Heart left ventricle (tissue), 16 donors: ENCODE results near the gene RELA. TPM values are rescaled to one million over a fixed set of nuclear protein-coding genes. Genes with fewer than 3 reads are reported as not detected.
A peak's percentile ranks its signal among the peaks of the same experiment; 100 is the strongest.
"Not testable (repeated sequence)": the region's sequence is repeated elsewhere in the genome, so short reads cannot be mapped to it uniquely, and the experiment has no call there.

Experiments used
- ATAC-seq, 4 donors: fragments of 200-7000 bp; cut with Tn5 transposase; one replicate each; pipeline ENCODE4 v1.9.1; 2020 to 2022; ENCODE audit warnings: moderate library complexity in 4 of 4, mild to moderate bottlenecking in 3 of 4, moderate number of reproducible peaks in 1 of 4
- DNase-seq, 5 donors: peaks; one replicate each; pipeline ENCODE4 v3.0.0-alpha.2; 2020
- H3K27ac ChIP-seq, 12 donors: fragments of 200-600 bp; sonication (generic) in 4 of 12; one replicate each; pipeline versions ENCODE4 v1.5.0 to v1.8.0; 2016 to 2022; ENCODE audit warnings: mild to moderate bottlenecking in 2 of 12
- H3K27me3 ChIP-seq, 9 donors: fragments of 200-600 bp; sonication (generic) in 2 of 9; one replicate each; pipeline versions ENCODE4 v1.5.1 to v1.8.0; 2016 to 2022; ENCODE audit warnings: mild to moderate bottlenecking in 3 of 9
- H3K36me3 ChIP-seq, 9 donors: fragments of 200-600 bp; sonication (generic) in 2 of 9; one replicate each; pipeline versions ENCODE4 v1.5.0 to v1.8.0; 2018 to 2022; ENCODE audit warnings: mild to moderate bottlenecking in 2 of 9
- H3K4me1 ChIP-seq, 12 donors: fragments of 200-600 bp; sonication (generic) in 4 of 12; one replicate each; pipeline versions ENCODE4 v1.5.0 to v1.8.0; 2016 to 2022; ENCODE audit warnings: mild to moderate bottlenecking in 3 of 12
- H3K4me3 ChIP-seq, 12 donors: fragments of 200-600 bp; sonication (generic) in 4 of 12; one replicate each; pipeline versions ENCODE4 v1.5.0 to v1.8.0; 2017 to 2022; ENCODE audit warnings: mild to moderate bottlenecking in 9 of 12, moderate library complexity in 4 of 12
- H3K9me3 ChIP-seq, 12 donors: fragments of 200-600 bp; sonication (generic) in 4 of 12; one replicate each; pipeline versions ENCODE4 v1.5.0 to v1.8.0; 2016 to 2022; ENCODE audit warnings: mild to moderate bottlenecking in 1 of 12
- POLR2A ChIP-seq, 2 donors: fragments of 450-650 bp; IDR thresholded peaks; one replicate each; pipeline ENCODE4 v1.6.1; 2017; ENCODE audit warnings: antibody characterized with exemption in 2 of 2, mild to moderate bottlenecking in 2 of 2, moderate library complexity in 2 of 2
- WGBS, 4 donors: extraction: QIAGEN DNeasy Blood & Tissue Kit in 2 of 4; methylation state at CpG; one replicate each; pipeline versions ENCODE4 v1.1.5 to v1.1.7; 2013 to 2018; 5-methylcytosine and 5-hydroxymethylcytosine counted together
- intact Hi-C, 10 donors: fragments of 100-400 bp; cut with DNase I; formaldehyde crosslinking; loops; one replicate each; pipeline versions ENCODE4 v1.11.1 to v1.14.2; 2022
- polyA plus RNA-seq, 2 donors: library from polyadenylated mRNA; stranded (reverse); fragments of 200-250 nt; gene quantifications; one replicate each; pipeline ENCODE4 v1.2.3, GENCODE V29; 2013
- total RNA-seq, 9 donors: library from RNA; depleted of rRNA in 2 of 9; stranded (reverse); fragments of >200 nt in 2 of 9; fragmentation: NEBNext Ultra II Directional in 3 of 9; extraction: Animal tissue kit (Norgen Biotek cat#: 25700) in 3 of 9; gene quantifications; one replicate each; pipeline versions ENCODE4 v1.1.0 to v1.2.4, GENCODE V29; 2016 to 2023
- TF ChIP-seq, protein P1 (sequence below), 12 donors: fragments of 200-600 bp; sonication (generic) in 4 of 12; IDR thresholded peaks; one replicate each; pipeline versions ENCODE4 v1.5.0 to v1.8.0; 2018 to 2022; ENCODE audit warnings: antibody characterized with exemption in 12 of 12, mild to moderate bottlenecking in 5 of 12
- donor health status: ischemic (EF 13 %, LVEDD 7.1; RV severe dilation, severe dysfunction).
- donor health status: healthy with polysubstance abuse.
- donor health status: DM: no; HTN: yes; CAD: no.
- donor health status: DM: no; HTN: no; CAD: no.
- donor health status: ischemic (EF 25% LVEDD 6.9; RV normal size, moderate dysfunction).
- donor health status: ischemic (EF 25% LVEDD 5.7; RV mildly dilated, moderate dysfunction).
- donor health status: healthy.
- donor health status: DM: yes; HTN: yes; CAD: no.
- donor health status: ischemic (EF 35%, LVEDD 5.7; RV mildly dilated, moderate dysfunction).
- donor health status: nonischemic (EF 11% LVEDD 7.7; RV severe dilation, severe dysfunction).
- donor health status: DM: yes; HTN: yes; CAD: no.
- donor health status: PGD.
- donor health status: ischemic (EF 29% LVEDD 5.4; RV normal size, mild dysfunction).
- donor health status: nonischemic (EF 23%, LVEDD 6.1; RV moderate dilation, normal function).

The RELA gene
- total and polyA plus RNA-seq, 11 donors, result 22.2 to 86.4 (median 42.3) TPM

DNA sequence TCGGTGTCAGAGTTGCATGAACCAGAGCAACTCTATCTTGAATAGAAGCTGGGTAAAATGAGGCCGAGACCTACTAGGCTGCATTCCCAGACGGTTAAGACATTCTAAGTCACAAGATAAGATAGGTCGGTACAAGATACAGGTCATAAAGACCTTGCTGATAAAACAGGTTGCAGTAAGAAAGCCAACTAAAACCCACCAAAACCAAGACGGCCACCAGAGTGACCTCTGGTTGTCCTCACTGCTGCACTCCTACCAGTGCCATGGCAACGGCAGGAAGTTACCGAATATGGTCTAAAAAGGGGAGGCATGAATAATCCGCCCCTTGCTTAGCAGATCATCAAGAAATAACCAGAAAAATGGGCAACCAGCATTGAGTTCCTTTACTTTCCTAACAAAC is 46.9 kb upstream of the RELA start:
- Histone ChIP-seq H3K27me3 (no peaks in the 10 kb centered on the region), H3K9me3 (no peaks in the 10 kb centered on the region), H3K27ac (no peak overlapping the region), H3K4me3 (no peak overlapping the region), H3K36me3 (peaks cover 4 to 20% (median 17%) of the 10 kb centered on the region in 9 donors), H3K4me1 (peaks cover 0 to 26% (median 18%) of the 10 kb centered on the region in 12 donors)
- 43 to 56% (median 49%) methylated on average over 8 of the region's 8 CpGs for WGBS, 4 donors
- DNase-seq, result no peak
- no peak for ATAC-seq
- intact Hi-C loops, result loop anchor here (2.0 to 10.0 kb wide), 13 partner anchors 63 to 279 kb away; partner anchors contain the start of genes SIPA1 (in 2 of the 10), MAP3K11 (in 1 of the 10) and PCNX3 (in 1 of the 10)
- TF ChIP-seq, protein P1, sequence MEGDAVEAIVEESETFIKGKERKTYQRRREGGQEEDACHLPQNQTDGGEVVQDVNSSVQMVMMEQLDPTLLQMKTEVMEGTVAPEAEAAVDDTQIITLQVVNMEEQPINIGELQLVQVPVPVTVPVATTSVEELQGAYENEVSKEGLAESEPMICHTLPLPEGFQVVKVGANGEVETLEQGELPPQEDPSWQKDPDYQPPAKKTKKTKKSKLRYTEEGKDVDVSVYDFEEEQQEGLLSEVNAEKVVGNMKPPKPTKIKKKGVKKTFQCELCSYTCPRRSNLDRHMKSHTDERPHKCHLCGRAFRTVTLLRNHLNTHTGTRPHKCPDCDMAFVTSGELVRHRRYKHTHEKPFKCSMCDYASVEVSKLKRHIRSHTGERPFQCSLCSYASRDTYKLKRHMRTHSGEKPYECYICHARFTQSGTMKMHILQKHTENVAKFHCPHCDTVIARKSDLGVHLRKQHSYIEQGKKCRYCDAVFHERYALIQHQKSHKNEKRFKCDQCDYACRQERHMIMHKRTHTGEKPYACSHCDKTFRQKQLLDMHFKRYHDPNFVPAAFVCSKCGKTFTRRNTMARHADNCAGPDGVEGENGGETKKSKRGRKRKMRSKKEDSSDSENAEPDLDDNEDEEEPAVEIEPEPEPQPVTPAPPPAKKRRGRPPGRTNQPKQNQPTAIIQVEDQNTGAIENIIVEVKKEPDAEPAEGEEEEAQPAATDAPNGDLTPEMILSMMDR (IDR thresholded peaks at IDR 0.05), result no peak
- no peak for TF ChIP-seq POLR2A (IDR thresholded peaks at IDR 0.05)

DNA sequence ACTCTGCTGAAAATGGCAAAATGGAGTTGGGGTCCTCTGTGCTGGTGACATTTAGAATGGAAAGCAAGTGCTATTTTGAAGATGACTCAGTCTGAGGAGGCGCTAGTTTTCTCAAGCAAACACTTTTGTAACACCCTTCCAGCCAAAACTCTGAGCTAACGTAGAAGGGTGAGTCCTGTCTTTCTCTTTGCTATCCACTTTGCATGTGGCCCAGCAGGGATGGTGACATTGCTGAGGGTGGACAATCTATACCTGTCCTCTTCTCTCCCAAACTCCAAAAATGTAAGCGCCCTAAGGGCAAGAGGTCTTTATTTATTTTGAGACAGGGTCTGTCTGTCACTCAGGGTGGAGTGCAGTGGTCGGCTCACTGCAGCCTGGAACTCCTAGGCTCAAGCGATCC is 45.7 kb upstream of the RELA start:
- 85 to 94% (median 88%) methylated on average over 5 of the region's 5 CpGs for WGBS, 4 donors
- Histone ChIP-seq H3K27me3 (no peaks in the 10 kb centered on the region), H3K4me1 (peaks cover 0 to 24% (median 18%) of the 10 kb centered on the region in 12 donors), H3K4me3 (no peak overlapping the region), H3K9me3 (no peaks in the 10 kb centered on the region), H3K36me3 (peaks cover 0 to 8% (median 5%) of the 10 kb centered on the region in 9 donors), H3K27ac (no peak overlapping the region)
- no peak for TF ChIP-seq POLR2A (IDR thresholded peaks at IDR 0.05)
- TF ChIP-seq, protein P1 (IDR thresholded peaks at IDR 0.05), result no peak
- intact Hi-C loops, result loop anchor here in 7 of 10 donors (2.0 to 10.0 kb wide), 7 partner anchors 66 to 279 kb away; partner anchors contain the start of gene SIPA1 (in 1 of the 7)
- DNase-seq (no peak), ATAC-seq (no peak)

DNA sequence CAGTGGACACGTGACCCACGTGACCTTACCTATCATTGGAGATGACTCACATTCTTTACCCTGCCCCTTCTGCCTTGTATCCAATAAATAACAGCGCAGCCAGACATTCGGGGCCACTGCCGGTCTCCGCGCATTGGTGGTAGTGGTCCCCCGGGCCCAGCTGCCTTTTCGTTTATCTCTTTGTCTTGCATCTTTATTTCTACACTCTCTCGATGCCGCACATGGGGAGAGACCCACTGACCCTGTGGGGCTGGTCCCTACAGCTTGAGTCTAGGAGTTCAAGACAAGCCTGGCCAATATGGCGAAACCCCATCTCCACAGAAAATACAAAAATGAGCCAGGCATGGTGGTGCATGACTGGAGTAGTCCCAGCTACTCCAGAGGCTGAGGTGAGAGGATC is 44.3 kb upstream of the RELA start:
- WGBS, 4 donors, result 86 to 91% (median 87%) methylated on average over 10 to 12 of the region's 12 CpGs
- not testable (repeated sequence) for ATAC-seq, H3K27ac ChIP-seq, DNase-seq, H3K27me3 ChIP-seq, H3K9me3 ChIP-seq, H3K4me3 ChIP-seq, H3K36me3 ChIP-seq
- intact Hi-C loops, result loop anchor here in 6 of 10 donors (1.0 to 10.0 kb wide), 6 partner anchors 68 to 281 kb away; partner anchors contain the start of gene SIPA1 (in 1 of the 6)
- H3K4me1 ChIP-seq, result peaks cover 0 to 16% (median 11%) of the 10 kb centered on the region in 12 donors

DNA sequence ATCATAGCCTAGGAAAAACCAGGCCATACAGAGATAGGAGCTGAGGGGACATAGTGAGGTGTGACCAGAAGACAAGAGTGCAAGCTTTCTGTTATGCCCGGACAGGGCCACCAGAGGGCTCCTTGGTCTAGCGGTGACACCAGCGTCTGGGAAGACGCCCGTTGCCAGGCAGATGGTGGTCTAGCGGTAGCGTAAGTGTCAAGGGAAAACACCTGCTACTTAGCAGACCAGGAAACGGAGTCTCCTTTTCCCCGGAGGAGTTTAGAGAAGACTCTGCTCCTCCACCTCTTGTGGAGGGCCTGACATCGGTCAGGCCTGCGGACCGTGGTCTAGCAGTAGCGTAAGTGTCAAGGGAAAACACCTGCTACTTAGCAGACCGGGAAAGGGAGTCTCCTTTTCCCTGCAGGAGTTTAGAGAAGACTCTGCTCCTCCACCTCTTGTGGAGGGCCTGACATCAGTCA is 43.6 kb upstream of the RELA start:
- H3K9me3 ChIP-seq, ATAC-seq, H3K27ac ChIP-seq, H3K36me3 ChIP-seq, H3K27me3 ChIP-seq: not testable (repeated sequence)
- WGBS, 4 donors, result 8 to 20% (median 13%) methylated on average over 14 of the region's 14 CpGs
- Histone ChIP-seq H3K4me3 (peak overlapping the region in 8 of 12 donors; percentile 21 to 37 (median 26)), H3K4me1 (peaks cover 0 to 13% (median 9%) of the 10 kb centered on the region in 12 donors)
- intact Hi-C loops, result loop anchor here in 5 of 10 donors (5.0 to 10.0 kb wide), 5 partner anchors 68 to 281 kb away; partner anchors contain the start of gene SIPA1 (in 1 of the 5)
- TF ChIP-seq, protein P1 (IDR thresholded peaks at IDR 0.05), result peak; percentile 60 to 86 (median 75)
- peak; percentile 57 to 87 (median 76) for DNase-seq
